HFFc6 (cell line): Measurements from ENCODE around the gene AGAP5. TPM values are rescaled to one million over a fixed set of nuclear protein-coding genes. Genes with fewer than 3 reads are reported as not detected.
"Not testable (repeated sequence)": the region's sequence is repeated elsewhere in the genome, so short reads cannot be mapped to it uniquely, and the experiment has no call there.

Source experiments
- DNase-seq: peaks from one replicate; pipeline ENCODE4 v3.0.0-alpha.2; 2018
- H3K27ac Mint-ChIP-seq: 2 replicates; pipeline ENCODE4 v1.8.0; 2020; ENCODE audit warnings: mild to moderate bottlenecking, mixed read lengths
- H3K27me3 Mint-ChIP-seq: 2 replicates; pipeline ENCODE4 v1.8.0; 2021; ENCODE audit warnings: mild to moderate bottlenecking, moderate library complexity, mixed read lengths; ENCODE audit not compliant: insufficient read depth
- H3K36me3 Mint-ChIP-seq: 2 replicates; pipeline ENCODE4 v1.8.0; 2021; ENCODE audit warnings: low read depth, mixed read lengths
- H3K4me1 Mint-ChIP-seq: 2 replicates; pipeline ENCODE4 v1.8.0; 2020; ENCODE audit warnings: low read depth, mixed read lengths
- H3K4me3 Mint-ChIP-seq: 2 replicates; pipeline ENCODE4 v1.8.0; 2020; ENCODE audit warnings: mild to moderate bottlenecking, moderate library complexity, mixed read lengths
- H3K9me3 Mint-ChIP-seq: 2 replicates; pipeline ENCODE4 v1.8.0; 2020; ENCODE audit warnings: mild to moderate bottlenecking, mixed read lengths
- CTCF ChIP-seq: fragments of 200-600 bp; sonication (generic); IDR thresholded peaks from 2 replicates; pipeline ENCODE4 v1.5.0; 2021; ENCODE audit warnings: antibody characterized with exemption, mild to moderate bottlenecking
- long read RNA-seq: library from polyadenylated mRNA; unstranded; transcript quantifications from one replicate; pipeline ENCODE4 v2.0.0, GENCODE V29; 2019
- total RNA-seq, 6 experiments: library from RNA; stranded (reverse); fragmentation: NEBNext Ultra II Directional; extraction: Animal tissue kit (Norgen Biotek cat#: 25700); gene quantifications; 2 replicates in 1 of 6; 3 replicates in 5 of 6; pipeline ENCODE4 v1.2.3, GENCODE V29; 2021

AGAP5 gene
- total RNA-seq: 1 to 10 TPM; 2.2 to 3.7 (median 2.8) TPM
- long read RNA-seq: 0 reads

- DNase-seq, H3K9me3 Mint-ChIP-seq, H3K27me3 Mint-ChIP-seq, H3K27ac Mint-ChIP-seq, H3K4me1 Mint-ChIP-seq, H3K36me3 Mint-ChIP-seq, H3K4me3 Mint-ChIP-seq: not testable (repeated sequence)
Observed at GRCh38 chr10:73697675-73698159, at the start of gene AGAP5. Gene AGAP5, minus strand, starts transcription at chr10:73698109. Its CDS starts 354 bp downstream, at chr10:73697755.

GRCh38 chr10:73746721-73747120, 48.8 kb upstream of the AGAP5 start:
- TF ChIP-seq CTCF: no peak
- no peak overlapping the region for H3K27ac Mint-ChIP-seq
- H3K4me3 Mint-ChIP-seq: peak overlapping the region; percentile 61

GRCh38 chr10:73744664-73744975, 46.7 kb upstream of the AGAP5 start:
- Mint-ChIP-seq H3K36me3 (peaks cover 27% of the 10 kb centered on the region), H3K4me3 (peak overlapping the region; percentile 98), H3K9me3 (no peaks in the 10 kb centered on the region), H3K4me1 (peaks cover 39% of the 10 kb centered on the region), H3K27ac (peak overlapping the region; percentile 100), H3K27me3 (peaks cover 6% of the 10 kb centered on the region)
- DNase-seq: peak; percentile 51
- no peak for TF ChIP-seq CTCF

More at GRCh38 chr10:73746721-73747120, 48.8 kb upstream of the AGAP5 start:
- no peak for DNase-seq
- peaks cover 31% of the 10 kb centered on the region for H3K36me3 Mint-ChIP-seq
- H3K4me1 Mint-ChIP-seq: peaks cover 47% of the 10 kb centered on the region
- H3K27me3 Mint-ChIP-seq: peaks cover 5% of the 10 kb centered on the region; the same call in 1 of the 2 replicates
- no peaks in the 10 kb centered on the region for H3K9me3 Mint-ChIP-seq

GRCh38 chr10:73743905-73744663, 46.2 kb upstream of the AGAP5 start, which contains the start of gene SEC24C:
Gene SEC24C, plus strand, starts transcription at chr10:73744372. Its CDS starts 2,461 bp downstream, at chr10:73746833.
- Mint-ChIP-seq H3K4me3 (peak within 1 kb of the TSS; percentile 98), H3K27ac (peak within 1 kb of the TSS; percentile 100), H3K36me3 (peaks cover 24% of the 10 kb centered on the region)

GRCh38 chr10:73743327-73743904, 45.5 kb upstream of the AGAP5 start:
- no peak for TF ChIP-seq CTCF
- Mint-ChIP-seq H3K4me1 (peaks cover 31% of the 10 kb centered on the region), H3K27ac (peak overlapping the region; percentile 100), H3K36me3 (peaks cover 21% of the 10 kb centered on the region), H3K27me3 (peaks cover 6% of the 10 kb centered on the region), H3K4me3 (peak overlapping the region; percentile 98), H3K9me3 (no peaks in the 10 kb centered on the region)
- DNase-seq: no peak

More at GRCh38 chr10:73743905-73744663, 46.2 kb upstream of the AGAP5 start, which contains the start of gene SEC24C:
- H3K27me3 Mint-ChIP-seq: peaks cover 6% of the 10 kb centered on the region
- H3K9me3 Mint-ChIP-seq: no peaks in the 10 kb centered on the region
- H3K4me1 Mint-ChIP-seq: peaks cover 34% of the 10 kb centered on the region
- peak; percentile 94 for DNase-seq
- no peak; the same call in 1 of the 2 replicates for TF ChIP-seq CTCF

GRCh38 chr10:73742454-73742734, 44.5 kb upstream of the AGAP5 start:
- TF ChIP-seq CTCF: no peak
- no peak for DNase-seq
- Mint-ChIP-seq H3K9me3 (no peaks in the 10 kb centered on the region), H3K27ac (0 out of 2 replicates have a peak overlapping the region, but pooled peaks have one; percentile 100), H3K36me3 (peaks cover 21% of the 10 kb centered on the region), H3K27me3 (peaks cover 6% of the 10 kb centered on the region), H3K4me1 (peaks cover 31% of the 10 kb centered on the region), H3K4me3 (no peak overlapping the region)

- H3K27me3 Mint-ChIP-seq, DNase-seq, H3K9me3 Mint-ChIP-seq, H3K4me3 Mint-ChIP-seq, H3K27ac Mint-ChIP-seq: not testable (repeated sequence)
- H3K36me3 Mint-ChIP-seq: peaks cover 13% of the 10 kb centered on the region
- H3K4me1 Mint-ChIP-seq: peaks cover 19% of the 10 kb centered on the region
Observed at GRCh38 chr10:73740501-73741254, 42.8 kb upstream of the AGAP5 start.
